K562 (cell line): ENCODE measurements around the gene UBE2QL1. TPM values are rescaled to one million over a fixed set of nuclear protein-coding genes. Genes with fewer than 3 reads are reported as not detected.

Experiments
- ATAC-seq: fragments of 200-7000 bp; cut with Tn5 transposase; 3 replicates; pipeline ENCODE4 v1.9.1; 2020; ENCODE audit warnings: moderate library complexity
- BruUV-seq: library from RNA; stranded (reverse); fragments of 400-500 nt; replicated peaks from 2 replicates; lab custom pipeline; 2021; lab: Mats Ljungman, UMichigan
- CTCF ChIA-PET: fragments of 300-600 bp; formaldehyde crosslinking; extraction: SDS; loops from one replicate; lab custom pipeline; 2021; ENCODE audit warnings: low intra/inter-chr PET ratio; lab: Yijun Ruan, JAX
- POLR2A ChIA-PET: fragments of 300-600, 350-650 bp; sonication (Branson Sonifier 250); formaldehyde crosslinking; extraction: SDS; loops from one replicate; lab custom pipeline; 2021; ENCODE audit warnings: antibody characterized with exemption, inconsistent platforms; lab: Yijun Ruan, JAX
- DNase-seq, 4 experiments: peaks; one replicate each; pipeline versions ENCODE4 v3.0.0 to v3.0.0-alpha.2; 2011 to 2018; ENCODE audit warnings: low spot score in 3 of 4, mixed read lengths in 3 of 4; ENCODE audit errors: extremely low read depth in 1 of 4
- FAIRE-seq: peaks from 2 replicates; lab custom pipeline; 2011; peaks lifted over from hg19 to GRCh38; lab: Jason Lieb, UNC
- H2AFZ ChIP-seq: 2 replicates; pipeline ENCODE4 v1.6.0; 2011; ENCODE audit warnings: low read depth, low read length, control low read depth, inconsistent platforms
- H3K27ac ChIP-seq: fragments of 200-600 bp; 3 replicates; pipeline ENCODE4 v1.8.0; 2011; ENCODE audit warnings: low read depth, mild to moderate bottlenecking, control low read depth, inconsistent platforms, low read length, moderate library complexity, mixed read lengths; ENCODE audit errors: extremely low read depth
- H3K27me3 ChIP-seq, 2 experiments: fragments of 300-600 bp in 1 of 2; 2 replicates in 1 of 2; 3 replicates in 1 of 2; pipeline versions ENCODE4 v1.6.0 to v1.8.0; 2011; ENCODE audit warnings: inconsistent platforms in 2 of 2, low read length in 2 of 2, mild to moderate bottlenecking in 1 of 2, mixed read lengths in 1 of 2, moderate library complexity in 1 of 2; ENCODE audit not compliant: control insufficient read depth in 2 of 2, insufficient read depth in 2 of 2
- H3K36me3 ChIP-seq: fragments of 300-600 bp; 3 replicates; pipeline ENCODE4 v1.8.0; 2011; ENCODE audit warnings: mild to moderate bottlenecking, low read length, inconsistent platforms; ENCODE audit not compliant: control insufficient read depth, insufficient read depth
- H3K4me1 ChIP-seq, 2 experiments: fragments of 200-600 bp in 1 of 2; replicated peaks in 1 of 2; 2 replicates in 1 of 2; 3 replicates in 1 of 2; pipeline versions ENCODE4 v1.5.1 to v1.8.0; 2011; ENCODE audit warnings: inconsistent platforms in 2 of 2, low read length in 2 of 2, mild to moderate bottlenecking in 1 of 2, mixed read lengths in 1 of 2, moderate library complexity in 1 of 2; ENCODE audit not compliant: control insufficient read depth in 2 of 2, insufficient read depth in 2 of 2
- H3K4me2 ChIP-seq: 2 replicates; pipeline ENCODE4 v1.6.1; 2011; ENCODE audit warnings: low read length, control low read depth, inconsistent platforms, mixed read lengths; ENCODE audit not compliant: insufficient read depth
- H3K4me3 ChIP-seq: fragments of 200-600 bp; sonication (generic), shearing (Covaris generic); 2 replicates; pipeline ENCODE4 v1.5.1; 2016; ENCODE audit warnings: control low read depth, inconsistent platforms
- H3K79me2 ChIP-seq: fragments of 200-600 bp; 3 replicates; pipeline ENCODE4 v1.8.0; 2011; ENCODE audit warnings: low read length, inconsistent platforms; ENCODE audit not compliant: control insufficient read depth, insufficient read depth
- H3K9ac ChIP-seq, 2 experiments: 2 replicates each; pipeline versions ENCODE4 v1.6.0 to v1.6.1; 2011; ENCODE audit warnings: low read depth in 2 of 2, low read length in 2 of 2, control low read depth in 1 of 2, inconsistent platforms in 1 of 2, mild to moderate bottlenecking in 1 of 2, mixed read lengths in 1 of 2; ENCODE audit not compliant: insufficient read depth in 1 of 2
- H3K9me1 ChIP-seq: one replicate; pipeline ENCODE4 v1.6.0; 2011; ENCODE audit warnings: inconsistent platforms, mild to moderate bottlenecking, low read length, moderate library complexity; ENCODE audit not compliant: control insufficient read depth, insufficient read depth
- H3K9me3 ChIP-seq: replicated peaks from 2 replicates; pipeline ENCODE4 v1.5.1; 2011; ENCODE audit warnings: low read depth, low read length, inconsistent platforms; ENCODE audit not compliant: control insufficient read depth, insufficient read depth
- H4K20me1 ChIP-seq: replicated peaks from 2 replicates; pipeline ENCODE4 v1.6.1; 2011; ENCODE audit warnings: low read length, inconsistent platforms, mixed read lengths; ENCODE audit not compliant: control insufficient read depth, insufficient read depth
- EGR1 ChIP-seq: fragments of 450-650 bp; conservative IDR thresholded peaks from 2 replicates; pipeline ENCODE4 v1.6.1; 2017; ENCODE audit warnings: mild to moderate bottlenecking
- ELK1 ChIP-seq: sonication (generic); formaldehyde crosslinking; IDR thresholded peaks from 2 replicates; pipeline ENCODE4 v1.8.1; 2022; ENCODE audit warnings: missing genetic modification reagents
- ETV6 ChIP-seq, 3 experiments: fragments of 150-350 bp in 1 of 3; sonication (generic) in 1 of 3; formaldehyde crosslinking in 1 of 3; IDR thresholded peaks; 2 replicates each; pipeline versions ENCODE4 v1.6.1 to v1.8.0; 2014 to 2022; ENCODE audit warnings: borderline replicate concordance in 2 of 3, low read depth in 2 of 3, antibody characterized with exemption in 1 of 3, low read length in 1 of 3, mild to moderate bottlenecking in 1 of 3, missing genetic modification reagents in 1 of 3
- HIVEP1 ChIP-seq: fragments of 250-450 bp; sonication (Bioruptor Pico); IDR thresholded peaks from 2 replicates; pipeline ENCODE4 v1.4.0; 2020; ENCODE audit warnings: mild to moderate bottlenecking
- MBD1 ChIP-seq: fragments of 250-450 bp; sonication (Bioruptor Pico); IDR thresholded peaks from 2 replicates; pipeline ENCODE4 v1.8.0; 2022; ENCODE audit warnings: inconsistent platforms
- PCBP1 ChIP-seq: fragments of 200-400 bp; formaldehyde crosslinking; IDR thresholded peaks from 2 replicates; pipeline ENCODE4 v1.6.1; 2018; ENCODE audit warnings: mild to moderate bottlenecking, low read depth, low read length; ENCODE audit not compliant: poor library complexity, severe bottlenecking
- PHB2 ChIP-seq: fragments of 450-650 bp; IDR thresholded peaks from 2 replicates; pipeline ENCODE4 v1.6.1; 2017; ENCODE audit warnings: low read depth
- PHF21A ChIP-seq: fragments of 450-650 bp; IDR thresholded peaks from 2 replicates; pipeline ENCODE4 v1.6.1; 2017; ENCODE audit warnings: low read depth, borderline replicate concordance
- POLR2H ChIP-seq: IDR thresholded peaks from 2 replicates; pipeline ENCODE4 v1.6.1; 2016; ENCODE audit warnings: missing genetic modification characterization, low read depth, mild to moderate bottlenecking, control low read depth, missing compliant biosample characterization, moderate library complexity
- PRMT5 ChIP-seq: sonication (generic); formaldehyde crosslinking; IDR thresholded peaks from 2 replicates; pipeline ENCODE4 v1.5.0; 2020; ENCODE audit warnings: missing genetic modification reagents
- SPI1 ChIP-seq: IDR thresholded peaks from 2 replicates; pipeline ENCODE4 v1.6.1; 2011; ENCODE audit warnings: low read depth, low read length, control low read depth, borderline replicate concordance
- TAF9B ChIP-seq: fragments of 450-650 bp; IDR thresholded peaks from 2 replicates; pipeline ENCODE4 v1.6.1; 2018; ENCODE audit warnings: mild to moderate bottlenecking; ENCODE audit not compliant: partially characterized antibody
- TBP ChIP-seq: optimal IDR thresholded peaks from 2 replicates; pipeline ENCODE3; 2011; ENCODE audit warnings: low read depth, low read length, improper control_type of control experiment
- VEZF1 ChIP-seq: fragments of 200-800 bp; sonication (Bioruptor generic); IDR thresholded peaks from 2 replicates; pipeline ENCODE4 v1.6.1; 2017; ENCODE audit warnings: missing genetic modification characterization, missing compliant biosample characterization
- ZFP1 ChIP-seq: fragments of 450-650 bp; formaldehyde crosslinking; IDR thresholded peaks from 2 replicates; pipeline ENCODE4 v1.4.0; 2020; ENCODE audit warnings: mild to moderate bottlenecking, mixed read lengths
- ZNF212 ChIP-seq: fragments of 450-650 bp; formaldehyde crosslinking; IDR thresholded peaks from 2 replicates; pipeline ENCODE4 v1.4.0; 2020; ENCODE audit warnings: mild to moderate bottlenecking
- ZNF436 ChIP-seq: fragments of 250-450, 450-650 bp; sonication (Bioruptor Pico); formaldehyde crosslinking; IDR thresholded peaks from 2 replicates; pipeline ENCODE4 v1.7.0; 2020; ENCODE audit warnings: mild to moderate bottlenecking
- ZNF445 ChIP-seq: fragments of 250-450 bp; sonication (Bioruptor Pico); IDR thresholded peaks from 2 replicates; pipeline ENCODE4 v1.4.0; 2020; ENCODE audit warnings: low read depth, mild to moderate bottlenecking, moderate library complexity
- ZNF561 ChIP-seq: fragments of 450-650 bp; formaldehyde crosslinking; conservative IDR thresholded peaks from 2 replicates; pipeline ENCODE4 v1.4.0; 2020; ENCODE audit warnings: mild to moderate bottlenecking, moderate library complexity
- ZSCAN32 ChIP-seq: fragments of 450-650 bp; formaldehyde crosslinking; IDR thresholded peaks from 2 replicates; pipeline ENCODE4 v1.4.0; 2020; ENCODE audit warnings: mild to moderate bottlenecking, moderate library complexity
- WGBS: fragments of 100-300 bp; shearing (Covaris generic); methylation state at CpG from one replicate; pipeline ENCODE4 v1.1.6; 2016; ENCODE audit warnings: low coverage, mixed read lengths; ENCODE audit not compliant: insufficient coverage; ENCODE audit errors: missing lambda C conversion rate; 5-methylcytosine and 5-hydroxymethylcytosine counted together
- in situ Hi-C: fragments of 300-500 bp; cut with MboI; formaldehyde crosslinking; loops from 4 replicates; pipeline ENCODE4 v1.15.0; 2018; ENCODE audit warnings: inconsistent platforms, mixed read lengths
- intact Hi-C: fragments of 100-400 bp; cut with micrococcal nuclease; formaldehyde crosslinking; loops from 2 replicates; pipeline ENCODE4 v1.14.2; 2022
- polyA plus RNA-seq, 8 experiments: library from polyadenylated mRNA; depleted of rRNA in 4 of 8; stranded (reverse) in 5 of 8; unstranded in 3 of 8; fragments of >200 nt; fragmentation: Nextera tagmentation in 2 of 8; fragmentation: Illumina TruSeq in 1 of 8; extraction: Ambion mirVana in 2 of 8; extraction: Trizol in 1 of 8; gene quantifications; 2 replicates each; pipeline versions ENCODE4 v1.2.1 to v1.2.3, GENCODE V29; 2011 to 2014; ENCODE audit warnings: inconsistent platforms in 1 of 8, missing spikeins in 1 of 8
- total RNA-seq, 7 experiments: library from RNA; depleted of rRNA in 6 of 7; stranded (reverse); fragments of >200 nt in 6 of 7; fragmentation: Illumina TruSeq in 2 of 7; extraction: Trizol in 2 of 7; gene quantifications; 2 replicates each; pipeline versions ENCODE4 v1.2.1 to v1.2.3, GENCODE V29; 2011 to 2021; ENCODE audit warnings: low replicate concordance in 1 of 7

UBE2QL1 gene
- total and polyA plus RNA-seq, 9 of the 15 experiments (the other 6 are each of a cell fraction or from before 2014, with no cell fraction given) = not detected

GRCh38 chr5:6403416-6403815, 45.2 kb upstream of the UBE2QL1 start:
- POLR2A ChIA-PET = interaction anchor here (0.6 to 1.2 kb wide), 2 partner anchors 35 to 67 kb away, joined by 3 read pairs; no protein-coding TSS in a partner anchor
- Histone ChIP-seq H3K27me3 (peaks cover 35 to 44% of the 10 kb centered on the region in 2 experiments), H3K9me1 (no peaks in the 10 kb centered on the region), H3K4me2 (no peak overlapping the region), H4K20me1 (no peaks in the 10 kb centered on the region), H3K9ac (no peak overlapping the region), H3K4me1 (peaks cover 6 to 16% of the 10 kb centered on the region in 2 experiments; a peak in 4 of 5 replicates), H3K27ac (no peak overlapping the region), H3K4me3 (no peak overlapping the region), H2AFZ (no peak overlapping the region), H3K79me2 (no peaks in the 10 kb centered on the region), H3K9me3 (no peaks in the 10 kb centered on the region), H3K36me3 (no peaks in the 10 kb centered on the region)
- FAIRE-seq = no peak
- intact Hi-C loops = no loop called here
- no TSS peak for BruUV-seq
- WGBS = 0% methylated on average over 4 of the region's 4 CpGs
- in situ Hi-C loops = no loop called here
- TF ChIP-seq ZNF212 (CRISPR knock-in tag) (no peak), POLR2H (tag) (no peak), ZNF436 (CRISPR knock-in tag) (no peak), SPI1 (no peak), ZNF561 (no peak), ZFP1 (no peak), EGR1 (no peak), ETV6 (IDR thresholded peaks at IDR 0.05; ENCODE audit: borderline replicate concordance in 1 of 2, low read depth in 2 of 2, low read length in 1 of 2) (no peak), ETV6 (CRISPR knock-in tag; IDR thresholded peaks at IDR 0.05; ENCODE audit: borderline replicate concordance) (no peak), ZNF445 (CRISPR knock-in tag) (no peak), VEZF1 (CRISPR knock-in tag) (no peak), ZSCAN32 (no peak), PHB2 (no peak), TAF9B (no peak), PCBP1 (no peak), PRMT5 (CRISPR knock-in tag) (no peak), ELK1 (CRISPR knock-in tag) (no peak), HIVEP1 (CRISPR knock-in tag) (no peak), MBD1 (no peak), PHF21A (no peak), TBP (no peak)
- DNase-seq = no peak
- no peak for ATAC-seq
- CTCF ChIA-PET = no interaction called here
